Karpas-422 (cell line): ENCODE data around the gene ATP8A1. TPM values are rescaled to one million over a fixed set of nuclear protein-coding genes. Genes with fewer than 3 reads are reported as not detected.
A peak's percentile ranks its signal among the peaks of the same experiment; 100 is the strongest.

Source experiments
- DNase-seq: peaks from one replicate; pipeline ENCODE4 v3.0.0-alpha.2; 2015
- H2AFZ ChIP-seq: fragments of 200-600 bp; sonication (generic); 2 replicates; pipeline ENCODE4 v1.6.1; 2014; ENCODE audit warnings: antibody characterized with exemption, low read length, mixed read lengths
- H3K27ac ChIP-seq: fragments of 200-600 bp; sonication (generic); 2 replicates; pipeline ENCODE4 v1.5.1; 2014; ENCODE audit warnings: mild to moderate bottlenecking, low read length, moderate library complexity
- H3K27me3 ChIP-seq: fragments of 200-600 bp; sonication (generic); 2 replicates; pipeline ENCODE4 v1.6.1; 2014; ENCODE audit warnings: low read length, mixed read lengths
- H3K36me3 ChIP-seq: fragments of 200-600 bp; sonication (generic); 2 replicates; pipeline ENCODE4 v1.6.1; 2014; ENCODE audit warnings: low read length, mixed read lengths; ENCODE audit not compliant: insufficient read depth
- H3K4me1 ChIP-seq: fragments of 200-600 bp; sonication (generic); 2 replicates; pipeline ENCODE4 v1.6.1; 2014; ENCODE audit warnings: mild to moderate bottlenecking, low read length, mixed read lengths
- H3K4me2 ChIP-seq: fragments of 200-600 bp; sonication (generic); 2 replicates; pipeline ENCODE4 v1.6.1; 2014; ENCODE audit warnings: low read length, low read depth, mild to moderate bottlenecking; ENCODE audit not compliant: poor library complexity, severe bottlenecking
- H3K4me3 ChIP-seq: fragments of 200-600 bp; sonication (generic); 2 replicates; pipeline ENCODE4 v1.5.1; 2014; ENCODE audit warnings: mild to moderate bottlenecking, antibody characterized with exemption, low read length, mixed read lengths
- H3K79me2 ChIP-seq: fragments of 200-600 bp; sonication (generic); 2 replicates; pipeline ENCODE4 v1.6.1; 2014; ENCODE audit warnings: mild to moderate bottlenecking, low read length, mixed read lengths
- H3K9ac ChIP-seq: fragments of 200-600 bp; sonication (generic); 2 replicates; pipeline ENCODE4 v1.6.0; 2014; ENCODE audit warnings: low read length
- H3K9me2 ChIP-seq: fragments of 200-600 bp; sonication (generic), shearing (Covaris generic); replicated peaks from 2 replicates; pipeline ENCODE4 v1.6.0; 2014; ENCODE audit warnings: mild to moderate bottlenecking, low read length, moderate library complexity; ENCODE audit not compliant: insufficient read depth
- H3K9me3 ChIP-seq: fragments of 300-700, 200-600 bp; sonication (generic); 2 replicates; pipeline ENCODE4 v1.6.1; 2014; ENCODE audit warnings: low read length, mixed read lengths
- H4K20me1 ChIP-seq: fragments of 200-600 bp; sonication (generic); 2 replicates; pipeline ENCODE4 v1.6.1; 2014; ENCODE audit warnings: mild to moderate bottlenecking, antibody characterized with exemption, low read length, low read depth; ENCODE audit not compliant: insufficient read depth
- total RNA-seq: library from RNA; depleted of rRNA; stranded (reverse); fragments of >200 nt; shearing (Covaris generic); gene quantifications from 2 replicates; pipeline ENCODE4 v1.2.3, GENCODE V29; 2014; ENCODE audit warnings: low replicate concordance

The ATP8A1 gene
- total RNA-seq, 1 experiment from 2014 or later, result 67.2 TPM

DNA sequence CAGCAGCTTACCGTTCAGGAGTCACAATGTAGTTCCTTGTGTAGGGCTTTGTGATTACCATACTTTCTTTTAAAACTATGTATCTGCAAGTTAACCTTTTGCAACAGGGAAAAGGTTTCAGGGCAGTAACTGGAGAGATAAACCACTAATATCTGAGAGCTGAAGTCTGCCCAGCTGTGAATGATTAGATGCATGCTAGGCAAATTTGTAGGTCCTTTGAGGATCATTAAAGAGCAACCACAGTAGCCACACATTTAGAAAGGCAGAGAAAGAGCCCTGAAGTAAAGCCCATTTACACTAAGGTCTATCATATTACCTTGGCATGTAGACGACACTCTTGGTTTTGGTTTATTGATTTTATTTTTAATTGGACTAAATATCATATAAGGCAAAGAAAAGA lies 60.0 kb downstream of the ATP8A1 start:
- H3K36me3 ChIP-seq, result peaks cover 5% of the 10 kb centered on the region; the same call in 1 of the 2 replicates
- no peak overlapping the region for H2AFZ ChIP-seq
- peak overlapping the region; percentile 13; the same call in 1 of the 2 replicates for H3K9ac ChIP-seq
- H3K4me1 ChIP-seq, result peaks cover 71% of the 10 kb centered on the region
- no peaks in the 10 kb centered on the region for H3K27me3 ChIP-seq
- peak overlapping the region; percentile 85 for H3K27ac ChIP-seq
- peaks cover 2% of the 10 kb centered on the region; the same call in 1 of the 2 replicates for H4K20me1 ChIP-seq
- peaks cover 24% of the 10 kb centered on the region; the same call in 1 of the 2 replicates for H3K79me2 ChIP-seq
- peak; percentile 83 for DNase-seq
- H3K4me2 ChIP-seq, result peak overlapping the region; percentile 69
- H3K4me3 ChIP-seq, result peak overlapping the region; percentile 34
- H3K9me2 ChIP-seq, result no peaks in the 10 kb centered on the region
- no peaks in the 10 kb centered on the region for H3K9me3 ChIP-seq

DNA sequence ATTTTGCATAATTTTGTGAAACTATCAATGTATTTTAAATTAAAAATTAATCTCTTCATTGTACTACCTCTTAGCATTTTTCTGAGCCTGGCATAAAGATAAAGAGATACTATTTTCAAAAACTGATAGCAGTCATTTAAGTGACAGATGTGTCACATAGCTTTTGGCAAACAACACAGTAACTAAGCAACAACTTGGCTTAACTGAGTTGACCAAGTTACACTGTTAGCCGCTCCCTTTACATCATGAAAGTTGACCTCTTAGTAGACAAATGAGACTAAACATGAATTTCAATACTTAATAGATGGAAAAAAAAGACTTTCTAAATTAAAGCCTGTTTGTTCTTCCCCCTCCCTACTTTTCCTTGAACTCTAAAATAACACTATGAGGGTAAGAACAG lies 62.0 kb downstream of the ATP8A1 start:
- H3K27ac ChIP-seq, result no peak overlapping the region; the same call in 1 of the 2 replicates
- H3K27me3 ChIP-seq, result no peaks in the 10 kb centered on the region
- H4K20me1 ChIP-seq, result peaks cover 2% of the 10 kb centered on the region; the same call in 1 of the 2 replicates
- no peaks in the 10 kb centered on the region for H3K9me3 ChIP-seq
- no peak overlapping the region for H2AFZ ChIP-seq
- no peak for DNase-seq
- no peak overlapping the region for H3K4me2 ChIP-seq
- peaks cover 5% of the 10 kb centered on the region; the same call in 1 of the 2 replicates for H3K36me3 ChIP-seq
- H3K4me3 ChIP-seq, result no peak overlapping the region
- peaks cover 76% of the 10 kb centered on the region for H3K4me1 ChIP-seq
- no peak overlapping the region for H3K9ac ChIP-seq
- no peaks in the 10 kb centered on the region for H3K9me2 ChIP-seq
- peaks cover 27% of the 10 kb centered on the region; the same call in 1 of the 2 replicates for H3K79me2 ChIP-seq

DNA sequence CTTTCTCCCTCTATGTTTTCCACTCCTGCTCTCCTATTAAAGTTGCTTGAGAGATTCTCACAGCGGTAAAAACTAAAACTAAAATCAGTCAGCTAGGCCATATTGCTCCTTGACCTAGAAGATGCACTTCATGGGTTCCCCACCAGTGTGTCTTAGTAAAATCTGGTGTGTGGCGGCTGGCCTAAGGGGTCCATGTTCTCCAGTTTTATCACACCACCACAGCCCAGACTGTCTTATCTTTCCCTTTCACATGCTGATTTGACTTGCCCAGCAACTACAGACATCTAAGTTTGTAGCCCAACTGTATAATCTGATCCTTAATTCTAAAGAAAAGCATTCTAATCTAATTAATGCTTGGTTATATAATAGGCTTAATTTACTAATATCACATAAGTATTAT lies 68.0 kb downstream of the ATP8A1 start:
- Histone ChIP-seq H3K36me3 (no peaks in the 10 kb centered on the region; the same call in 1 of the 2 replicates), H2AFZ (no peak overlapping the region), H3K27me3 (no peaks in the 10 kb centered on the region), H3K79me2 (peaks cover 8% of the 10 kb centered on the region; the same call in 1 of the 2 replicates), H3K4me1 (peaks cover 41% of the 10 kb centered on the region), H3K9ac (peak overlapping the region; percentile 46), H3K9me2 (no peaks in the 10 kb centered on the region), H3K4me2 (peak overlapping the region; percentile 58), H3K9me3 (no peaks in the 10 kb centered on the region), H4K20me1 (no peaks in the 10 kb centered on the region), H3K4me3 (peak overlapping the region; percentile 40), H3K27ac (peak overlapping the region; percentile 85)
- peak; percentile 65 for DNase-seq

DNA sequence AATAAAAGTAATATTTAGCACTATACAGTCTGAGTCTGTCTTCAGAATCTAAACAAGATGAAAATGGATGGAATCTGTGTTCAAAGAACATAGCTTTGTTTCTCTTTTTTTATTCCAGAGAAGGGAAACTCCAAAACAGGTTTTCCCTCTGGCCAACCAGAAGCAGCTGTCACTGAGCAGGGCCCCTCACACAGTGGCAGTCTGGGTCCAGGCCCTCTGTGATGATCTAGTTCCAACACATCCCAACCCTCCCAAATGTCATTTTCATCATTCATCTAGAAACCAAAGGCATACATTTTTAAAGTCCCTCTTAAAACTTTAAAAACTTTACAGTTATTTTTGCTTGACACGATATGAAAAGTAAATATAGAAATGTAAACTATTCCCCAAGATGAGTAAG lies 70.1 kb downstream of the ATP8A1 start:
- no peaks in the 10 kb centered on the region for H3K9me2 ChIP-seq
- H3K27ac ChIP-seq, result no peak overlapping the region
- H3K9me3 ChIP-seq, result no peaks in the 10 kb centered on the region
- DNase-seq, result no peak
- no peak overlapping the region for H3K4me3 ChIP-seq
- peaks cover 37% of the 10 kb centered on the region for H3K4me1 ChIP-seq
- peaks cover 8% of the 10 kb centered on the region; the same call in 1 of the 2 replicates for H3K79me2 ChIP-seq
- H3K9ac ChIP-seq, result no peak overlapping the region
- no peaks in the 10 kb centered on the region for H4K20me1 ChIP-seq
- no peaks in the 10 kb centered on the region for H3K27me3 ChIP-seq
- H3K36me3 ChIP-seq, result no peaks in the 10 kb centered on the region; the same call in 1 of the 2 replicates
- H3K4me2 ChIP-seq, result no peak overlapping the region
- H2AFZ ChIP-seq, result no peak overlapping the region

DNA sequence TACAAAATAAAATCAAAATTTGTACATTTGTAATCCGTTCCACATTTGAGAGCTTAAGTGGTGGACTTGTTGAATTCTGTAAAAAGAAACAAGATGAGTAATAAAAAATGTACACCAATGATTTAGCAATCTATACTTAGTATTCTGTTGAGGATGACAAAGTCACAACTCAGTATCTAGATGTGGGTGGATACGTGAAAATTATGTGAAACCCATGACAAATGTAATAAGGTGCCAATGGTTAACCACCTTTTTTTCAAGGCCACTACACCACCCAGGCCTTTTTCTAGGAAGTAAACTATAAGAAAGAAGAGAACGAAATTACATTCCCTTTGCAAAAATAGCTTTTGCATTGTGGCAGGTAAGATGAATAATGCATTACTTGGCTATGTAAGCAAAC lies 77.0 kb downstream of the ATP8A1 start:
- no peaks in the 10 kb centered on the region for H3K9me2 ChIP-seq
- no peak for DNase-seq
- H3K4me3 ChIP-seq, result no peak overlapping the region
- no peaks in the 10 kb centered on the region for H4K20me1 ChIP-seq
- no peak overlapping the region for H3K9ac ChIP-seq
- H3K27ac ChIP-seq, result no peak overlapping the region
- no peak overlapping the region for H2AFZ ChIP-seq
- no peak overlapping the region for H3K4me2 ChIP-seq
- H3K79me2 ChIP-seq, result 0 out of 2 replicates have a peak, but pooled peaks cover 7% of the 10 kb centered on the region
- H3K9me3 ChIP-seq, result no peaks in the 10 kb centered on the region
- H3K4me1 ChIP-seq, result no peaks in the 10 kb centered on the region
- peaks cover 13% of the 10 kb centered on the region; the same call in 1 of the 2 replicates for H3K36me3 ChIP-seq
- no peaks in the 10 kb centered on the region for H3K27me3 ChIP-seq

DNA sequence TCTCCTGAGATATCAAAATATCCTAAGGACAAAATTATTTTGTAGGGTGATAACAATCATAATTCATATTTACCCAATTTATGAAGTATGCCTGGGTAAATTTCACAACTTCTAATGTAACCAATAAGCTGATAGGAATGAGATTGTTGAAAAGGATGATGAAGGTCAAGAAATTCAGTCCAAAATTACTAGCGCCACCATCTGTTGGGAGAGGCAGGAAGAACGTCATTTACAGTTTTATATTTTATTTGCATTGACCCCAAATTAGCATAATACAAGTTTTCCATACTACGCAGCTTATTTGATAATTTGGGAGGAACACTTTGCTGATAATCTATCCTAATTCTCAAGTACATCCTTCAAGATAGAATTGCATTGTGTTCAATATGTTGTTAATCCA lies 78.7 kb downstream of the ATP8A1 start:
- H3K4me2 ChIP-seq, result no peak overlapping the region
- no peak overlapping the region for H2AFZ ChIP-seq
- no peak overlapping the region for H3K9ac ChIP-seq
- H3K9me2 ChIP-seq, result no peaks in the 10 kb centered on the region
- no peaks in the 10 kb centered on the region for H3K4me1 ChIP-seq
- no peak for DNase-seq
- no peaks in the 10 kb centered on the region for H3K27me3 ChIP-seq
- 0 out of 2 replicates have a peak, but pooled peaks cover 3% of the 10 kb centered on the region for H3K79me2 ChIP-seq
- no peak overlapping the region for H3K27ac ChIP-seq
- H4K20me1 ChIP-seq, result no peaks in the 10 kb centered on the region
- H3K36me3 ChIP-seq, result peaks cover 13% of the 10 kb centered on the region; the same call in 1 of the 2 replicates
- H3K4me3 ChIP-seq, result no peak overlapping the region
- no peaks in the 10 kb centered on the region for H3K9me3 ChIP-seq

DNA sequence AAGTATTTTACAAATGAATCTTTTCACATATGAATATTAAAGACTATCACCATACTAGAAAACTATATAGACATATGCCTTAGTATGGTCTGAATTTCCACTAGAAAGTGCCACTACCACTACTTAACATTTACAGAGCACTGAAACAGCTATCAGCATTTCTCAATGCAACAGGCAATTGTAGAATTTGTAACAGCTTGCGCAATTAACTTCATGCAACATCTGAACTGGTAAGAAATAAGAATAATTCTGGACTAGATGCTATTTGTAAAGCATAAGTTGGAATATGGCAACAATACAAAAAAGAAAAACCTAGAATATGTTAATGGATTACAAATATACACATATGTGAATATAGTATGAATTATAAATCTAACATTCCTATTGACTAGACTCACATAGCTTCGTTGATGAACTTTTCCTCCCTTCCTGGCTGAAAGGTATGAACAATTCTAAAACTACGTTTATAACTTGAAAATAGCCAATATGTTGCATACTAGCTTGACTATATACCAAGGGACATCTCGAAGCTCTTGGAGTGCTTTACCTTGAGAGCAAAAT lies 82.0 kb downstream of the ATP8A1 start:
- no peak for DNase-seq
- no peaks in the 10 kb centered on the region for H3K9me2 ChIP-seq
- H3K4me2 ChIP-seq, result no peak overlapping the region
- H3K27me3 ChIP-seq, result no peaks in the 10 kb centered on the region
- H3K36me3 ChIP-seq, result peaks cover 8% of the 10 kb centered on the region; the same call in 1 of the 2 replicates
- no peak overlapping the region for H3K9ac ChIP-seq
- H3K27ac ChIP-seq, result no peak overlapping the region
- no peaks in the 10 kb centered on the region for H3K9me3 ChIP-seq
- H3K79me2 ChIP-seq, result 0 out of 2 replicates have a peak, but pooled peaks cover 3% of the 10 kb centered on the region
- H2AFZ ChIP-seq, result no peak overlapping the region
- no peaks in the 10 kb centered on the region for H4K20me1 ChIP-seq
- H3K4me1 ChIP-seq, result no peaks in the 10 kb centered on the region
- H3K4me3 ChIP-seq, result no peak overlapping the region

DNA sequence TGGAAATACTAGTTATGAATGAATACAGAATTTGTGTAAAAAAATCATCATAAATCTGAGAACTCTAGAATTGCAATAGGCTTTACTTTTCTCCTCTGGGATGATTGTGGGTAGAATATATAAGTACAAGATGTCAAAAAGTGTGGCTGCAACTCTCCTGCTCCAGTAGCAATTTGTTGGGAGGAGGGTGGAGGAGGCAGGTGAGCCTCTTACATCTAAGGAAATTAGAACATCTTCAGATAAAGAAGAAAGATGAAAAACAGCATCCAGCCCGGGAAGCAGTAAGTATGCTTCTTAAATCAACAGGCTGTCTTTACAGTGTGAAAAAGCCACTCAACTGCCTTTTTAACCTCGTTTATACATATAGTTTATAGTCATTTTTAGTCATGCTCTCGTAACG lies 83.7 kb downstream of the ATP8A1 start:
- Histone ChIP-seq H3K27me3 (no peaks in the 10 kb centered on the region), H3K4me1 (no peaks in the 10 kb centered on the region; the same call in 1 of the 2 replicates), H3K9me2 (no peaks in the 10 kb centered on the region), H3K79me2 (0 out of 2 replicates have a peak, but pooled peaks cover 3% of the 10 kb centered on the region), H2AFZ (no peak overlapping the region), H4K20me1 (no peaks in the 10 kb centered on the region), H3K36me3 (peaks cover 5% of the 10 kb centered on the region; the same call in 1 of the 2 replicates), H3K27ac (no peak overlapping the region), H3K4me2 (no peak overlapping the region), H3K4me3 (no peak overlapping the region), H3K9ac (no peak overlapping the region), H3K9me3 (no peaks in the 10 kb centered on the region)
- no peak for DNase-seq
